Prostate gland (tissue), 2 donors: ENCODE measurements around the gene SREBF1.

Source experiments
- POLR2A ChIP-seq: fragments of 450-650 bp; IDR thresholded peaks from one replicate; pipeline ENCODE4 v1.6.1; 2016; ENCODE audit warnings: antibody characterized with exemption, mild to moderate bottlenecking
- TF ChIP-seq, protein P1 (sequence below), 4 experiments: fragments of 200-600 bp in 2 of 4; fragments of 450-650 bp in 2 of 4; sonication (generic) in 2 of 4; IDR thresholded peaks; 1 replicate in 3 of 4; 2 replicates in 1 of 4; pipeline ENCODE4 v1.5.1; 2016 to 2019; ENCODE audit warnings: antibody characterized with exemption in 4 of 4, mild to moderate bottlenecking in 2 of 4, moderate library complexity in 2 of 4

DNA sequence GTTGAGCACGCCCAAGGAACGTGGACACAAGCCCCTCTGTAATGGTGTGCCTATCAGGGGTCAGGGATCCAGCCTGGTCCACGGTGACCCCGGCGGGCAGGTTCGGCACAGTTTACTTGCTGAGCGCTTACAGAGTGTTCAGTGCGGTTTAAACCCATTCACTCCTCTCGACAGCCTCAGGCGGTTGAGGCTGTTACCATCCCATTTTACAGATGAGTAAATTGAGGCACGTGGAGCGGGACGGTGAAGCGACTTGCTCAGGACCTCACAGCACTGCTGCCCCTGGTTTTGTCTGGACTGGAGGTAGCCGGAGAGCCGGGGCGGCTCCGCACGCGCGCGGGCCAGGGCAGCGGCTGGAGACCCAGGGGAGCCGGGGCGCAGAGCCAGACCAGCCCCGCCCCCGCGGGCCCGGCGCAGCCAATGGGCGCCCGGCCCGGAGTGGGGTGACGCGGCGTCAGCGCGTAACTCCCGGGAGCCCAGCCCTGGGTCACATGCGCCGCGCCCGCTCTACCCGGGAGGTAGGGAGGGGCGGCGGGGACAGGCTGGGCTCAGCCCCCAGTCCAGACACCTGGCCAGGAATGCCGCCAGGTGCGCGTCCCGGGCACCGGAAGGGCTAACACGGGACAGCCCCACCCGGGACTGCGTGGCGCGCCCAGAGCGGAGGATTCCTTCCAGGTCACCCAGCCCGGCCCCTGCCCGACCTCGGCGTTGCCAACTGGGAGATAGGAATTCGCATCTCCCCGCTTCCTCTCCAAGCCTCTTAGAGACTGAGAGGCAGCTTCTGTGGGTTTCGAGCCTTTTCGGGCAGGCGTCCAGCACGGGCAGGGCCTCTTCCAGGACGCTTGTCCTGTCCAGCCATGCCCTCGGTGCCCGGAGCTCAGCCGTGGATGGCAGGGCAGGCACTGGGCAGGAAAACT is 3.3 kb upstream of the SREBF1 start:
- TF ChIP-seq, protein P1, sequence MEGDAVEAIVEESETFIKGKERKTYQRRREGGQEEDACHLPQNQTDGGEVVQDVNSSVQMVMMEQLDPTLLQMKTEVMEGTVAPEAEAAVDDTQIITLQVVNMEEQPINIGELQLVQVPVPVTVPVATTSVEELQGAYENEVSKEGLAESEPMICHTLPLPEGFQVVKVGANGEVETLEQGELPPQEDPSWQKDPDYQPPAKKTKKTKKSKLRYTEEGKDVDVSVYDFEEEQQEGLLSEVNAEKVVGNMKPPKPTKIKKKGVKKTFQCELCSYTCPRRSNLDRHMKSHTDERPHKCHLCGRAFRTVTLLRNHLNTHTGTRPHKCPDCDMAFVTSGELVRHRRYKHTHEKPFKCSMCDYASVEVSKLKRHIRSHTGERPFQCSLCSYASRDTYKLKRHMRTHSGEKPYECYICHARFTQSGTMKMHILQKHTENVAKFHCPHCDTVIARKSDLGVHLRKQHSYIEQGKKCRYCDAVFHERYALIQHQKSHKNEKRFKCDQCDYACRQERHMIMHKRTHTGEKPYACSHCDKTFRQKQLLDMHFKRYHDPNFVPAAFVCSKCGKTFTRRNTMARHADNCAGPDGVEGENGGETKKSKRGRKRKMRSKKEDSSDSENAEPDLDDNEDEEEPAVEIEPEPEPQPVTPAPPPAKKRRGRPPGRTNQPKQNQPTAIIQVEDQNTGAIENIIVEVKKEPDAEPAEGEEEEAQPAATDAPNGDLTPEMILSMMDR (IDR thresholded peaks at IDR 0.05), result peak in 2 of 4 experiments; percentile 2 to 19
- peak; percentile 90 for TF ChIP-seq POLR2A
